NT2/D1 (cell line): ENCODE measurements around the gene SCRN2.

Experiments
- SUZ12 ChIP-seq: IDR thresholded peaks from 2 replicates; pipeline ENCODE4 v1.6.1; 2011; ENCODE audit not compliant: insufficient read length, insufficient read depth; ENCODE audit errors: extremely low read depth
- ZNF274 ChIP-seq: IDR thresholded peaks from 2 replicates; pipeline ENCODE4 v1.6.1; 2011; ENCODE audit warnings: mild to moderate bottlenecking, low read depth, low read length

- TF ChIP-seq ZNF274, result no peak
- TF ChIP-seq SUZ12, result no peak
These were observed 39.2 kb downstream of the SCRN2 start for GRCh38 chr17:47801906-47802305.
